Measurements from ENCODE around the gene R3HDM2.

DNA sequence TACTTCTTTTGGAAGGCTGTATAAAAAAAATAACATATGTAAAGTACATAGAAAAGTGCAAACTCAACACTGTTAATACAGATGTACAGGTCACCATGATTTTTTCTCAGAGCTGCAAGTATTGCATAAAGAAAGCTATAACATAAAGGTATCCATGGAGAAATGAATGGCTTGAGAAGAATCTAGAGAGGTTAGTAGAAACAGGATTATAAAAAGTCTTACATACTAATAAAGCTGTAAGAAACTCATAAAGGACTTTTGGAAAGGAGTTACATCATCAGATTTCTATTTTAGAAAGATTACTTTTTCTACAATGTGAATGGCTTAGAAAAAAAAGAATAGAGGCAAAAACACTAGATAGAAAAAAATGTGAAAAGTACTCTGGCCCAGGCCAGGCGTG lies 46.4 kb downstream of the R3HDM2 start:
- no peak for TF ChIP-seq SNAI1 (CRISPR knock-in tag; IDR thresholded peaks at IDR 0.05; ENCODE audit: borderline replicate concordance)
- TF ChIP-seq, protein P1, sequence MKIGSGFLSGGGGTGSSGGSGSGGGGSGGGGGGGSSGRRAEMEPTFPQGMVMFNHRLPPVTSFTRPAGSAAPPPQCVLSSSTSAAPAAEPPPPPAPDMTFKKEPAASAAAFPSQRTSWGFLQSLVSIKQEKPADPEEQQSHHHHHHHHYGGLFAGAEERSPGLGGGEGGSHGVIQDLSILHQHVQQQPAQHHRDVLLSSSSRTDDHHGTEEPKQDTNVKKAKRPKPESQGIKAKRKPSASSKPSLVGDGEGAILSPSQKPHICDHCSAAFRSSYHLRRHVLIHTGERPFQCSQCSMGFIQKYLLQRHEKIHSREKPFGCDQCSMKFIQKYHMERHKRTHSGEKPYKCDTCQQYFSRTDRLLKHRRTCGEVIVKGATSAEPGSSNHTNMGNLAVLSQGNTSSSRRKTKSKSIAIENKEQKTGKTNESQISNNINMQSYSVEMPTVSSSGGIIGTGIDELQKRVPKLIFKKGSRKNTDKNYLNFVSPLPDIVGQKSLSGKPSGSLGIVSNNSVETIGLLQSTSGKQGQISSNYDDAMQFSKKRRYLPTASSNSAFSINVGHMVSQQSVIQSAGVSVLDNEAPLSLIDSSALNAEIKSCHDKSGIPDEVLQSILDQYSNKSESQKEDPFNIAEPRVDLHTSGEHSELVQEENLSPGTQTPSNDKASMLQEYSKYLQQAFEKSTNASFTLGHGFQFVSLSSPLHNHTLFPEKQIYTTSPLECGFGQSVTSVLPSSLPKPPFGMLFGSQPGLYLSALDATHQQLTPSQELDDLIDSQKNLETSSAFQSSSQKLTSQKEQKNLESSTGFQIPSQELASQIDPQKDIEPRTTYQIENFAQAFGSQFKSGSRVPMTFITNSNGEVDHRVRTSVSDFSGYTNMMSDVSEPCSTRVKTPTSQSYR (CRISPR knock-in tag; IDR thresholded peaks at IDR 0.05; ENCODE audit: borderline replicate concordance): no peak
